Right atrium auricular region (tissue), 2 donors: ENCODE data around the gene ITGA8. TPM values are rescaled to one million over a fixed set of nuclear protein-coding genes. Genes with fewer than 3 reads are reported as not detected.

Experiments used
- DNase-seq: peaks from one replicate; pipeline ENCODE4 v3.0.0-alpha.2; 2019; ENCODE audit warnings: low spot score
- H3K27ac ChIP-seq, 2 donors: fragments of 200-600 bp; sonication (generic); 1 replicate in 1 of 2; 2 replicates in 1 of 2; pipeline ENCODE4 v1.5.1; 2016 to 2019
- H3K27me3 ChIP-seq, 2 donors: fragments of 200-600 bp; sonication (generic); one replicate each; pipeline versions ENCODE4 v1.5.1 to v1.6.0; 2017 to 2019
- H3K36me3 ChIP-seq: fragments of 200-600 bp; sonication (generic); one replicate; pipeline ENCODE4 v1.5.1; 2016
- H3K4me1 ChIP-seq, 2 donors: fragments of 200-600 bp; sonication (generic); one replicate each; pipeline versions ENCODE4 v1.5.1 to v1.6.0; 2017 to 2019
- H3K4me3 ChIP-seq, 2 donors: fragments of 200-600 bp; sonication (generic); 1 replicate in 1 of 2; 2 replicates in 1 of 2; pipeline ENCODE4 v1.5.1; 2017 to 2019; ENCODE audit warnings: mild to moderate bottlenecking in 1 of 2, moderate library complexity in 1 of 2
- H3K9me3 ChIP-seq, 2 donors: fragments of 200-600 bp; sonication (generic); one replicate each; pipeline ENCODE4 v1.5.1; 2019
- total RNA-seq, 2 donors: library from RNA; depleted of rRNA; stranded (reverse); fragments of >200 nt; gene quantifications; one replicate each; pipeline ENCODE4 v1.1.0, GENCODE V29; 2016
- TF ChIP-seq, protein P1 (sequence below), 2 donors: fragments of 200-600 bp; sonication (generic); IDR thresholded peaks; one replicate each; pipeline ENCODE4 v1.5.1; 2019; ENCODE audit warnings: antibody characterized with exemption in 2 of 2

The ITGA8 gene
- total RNA-seq, 2 donors from 2014 or later: 4.9 to 6.4 TPM

- no peaks in the 10 kb centered on the region for H3K27me3 ChIP-seq
- H3K4me1 ChIP-seq: no peaks in the 10 kb centered on the region
- H3K36me3 ChIP-seq: no peaks in the 10 kb centered on the region
- H3K27ac ChIP-seq: no peak overlapping the region
- no peak for DNase-seq
- TF ChIP-seq, protein P1, sequence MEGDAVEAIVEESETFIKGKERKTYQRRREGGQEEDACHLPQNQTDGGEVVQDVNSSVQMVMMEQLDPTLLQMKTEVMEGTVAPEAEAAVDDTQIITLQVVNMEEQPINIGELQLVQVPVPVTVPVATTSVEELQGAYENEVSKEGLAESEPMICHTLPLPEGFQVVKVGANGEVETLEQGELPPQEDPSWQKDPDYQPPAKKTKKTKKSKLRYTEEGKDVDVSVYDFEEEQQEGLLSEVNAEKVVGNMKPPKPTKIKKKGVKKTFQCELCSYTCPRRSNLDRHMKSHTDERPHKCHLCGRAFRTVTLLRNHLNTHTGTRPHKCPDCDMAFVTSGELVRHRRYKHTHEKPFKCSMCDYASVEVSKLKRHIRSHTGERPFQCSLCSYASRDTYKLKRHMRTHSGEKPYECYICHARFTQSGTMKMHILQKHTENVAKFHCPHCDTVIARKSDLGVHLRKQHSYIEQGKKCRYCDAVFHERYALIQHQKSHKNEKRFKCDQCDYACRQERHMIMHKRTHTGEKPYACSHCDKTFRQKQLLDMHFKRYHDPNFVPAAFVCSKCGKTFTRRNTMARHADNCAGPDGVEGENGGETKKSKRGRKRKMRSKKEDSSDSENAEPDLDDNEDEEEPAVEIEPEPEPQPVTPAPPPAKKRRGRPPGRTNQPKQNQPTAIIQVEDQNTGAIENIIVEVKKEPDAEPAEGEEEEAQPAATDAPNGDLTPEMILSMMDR (IDR thresholded peaks at IDR 0.05): no peak
- no peaks in the 10 kb centered on the region for H3K9me3 ChIP-seq
- H3K4me3 ChIP-seq: no peak overlapping the region
These were observed 232.3 kb downstream of the ITGA8 start for GRCh38 chr10:15487376-15487775.

DNA sequence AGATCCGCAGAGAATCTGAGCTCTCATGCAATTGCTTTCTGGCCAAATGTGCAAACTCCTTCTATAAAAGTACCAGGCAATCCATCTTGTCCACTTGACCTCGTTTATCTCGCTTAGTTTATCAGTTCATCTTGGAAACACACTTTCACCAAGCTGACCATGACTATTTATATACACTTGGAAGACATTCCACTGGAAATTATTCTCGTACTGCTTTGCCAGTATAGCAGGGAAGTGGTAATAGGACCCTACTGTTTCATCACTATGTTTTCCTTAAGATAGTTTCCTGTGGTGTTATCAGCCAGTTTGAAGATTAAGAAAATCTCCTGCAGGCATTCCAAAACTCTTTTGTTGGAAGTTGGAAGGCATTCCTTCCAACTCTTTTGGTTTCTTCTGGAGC lies 233.3 kb downstream of the ITGA8 start:
- DNase-seq: no peak
- no peaks in the 10 kb centered on the region for H3K27me3 ChIP-seq
- H3K9me3 ChIP-seq: no peaks in the 10 kb centered on the region
- no peak overlapping the region for H3K4me3 ChIP-seq
- no peaks in the 10 kb centered on the region for H3K4me1 ChIP-seq
- H3K36me3 ChIP-seq: no peaks in the 10 kb centered on the region
- H3K27ac ChIP-seq: no peak overlapping the region
- TF ChIP-seq, protein P1 (IDR thresholded peaks at IDR 0.05): no peak

GRCh38 chr10:15485684-15486316 lies 233.9 kb downstream of the ITGA8 start:
- Histone ChIP-seq H3K9me3 (no peaks in the 10 kb centered on the region), H3K36me3 (no peaks in the 10 kb centered on the region), H3K27ac (no peak overlapping the region), H3K4me3 (no peak overlapping the region), H3K4me1 (no peaks in the 10 kb centered on the region), H3K27me3 (no peaks in the 10 kb centered on the region)
- DNase-seq: peak; percentile 75
- TF ChIP-seq, protein P1 (IDR thresholded peaks at IDR 0.05): no peak

GRCh38 chr10:15485027-15485426 lies 234.7 kb downstream of the ITGA8 start:
- H3K4me1 ChIP-seq: no peaks in the 10 kb centered on the region
- TF ChIP-seq, protein P1 (IDR thresholded peaks at IDR 0.05): no peak
- no peak overlapping the region for H3K4me3 ChIP-seq
- no peak for DNase-seq
- H3K9me3 ChIP-seq: no peaks in the 10 kb centered on the region
- H3K36me3 ChIP-seq: no peaks in the 10 kb centered on the region
- H3K27me3 ChIP-seq: no peaks in the 10 kb centered on the region
- H3K27ac ChIP-seq: no peak overlapping the region

GRCh38 chr10:15484128-15484527 lies 235.6 kb downstream of the ITGA8 start:
- H3K36me3 ChIP-seq: no peaks in the 10 kb centered on the region
- DNase-seq: no peak
- no peaks in the 10 kb centered on the region for H3K4me1 ChIP-seq
- TF ChIP-seq, protein P1 (IDR thresholded peaks at IDR 0.05): no peak
- no peak overlapping the region for H3K27ac ChIP-seq
- H3K27me3 ChIP-seq: no peaks in the 10 kb centered on the region
- no peaks in the 10 kb centered on the region for H3K9me3 ChIP-seq
- no peak overlapping the region for H3K4me3 ChIP-seq
